CD14-positive monocyte (primary cell): ENCODE measurements around the gene APP. TPM values are rescaled to one million over a fixed set of nuclear protein-coding genes. Genes with fewer than 3 reads are reported as not detected.

Experiments used
- DNase-seq, 3 donors: peaks; one replicate each; pipeline ENCODE4 v3.0.0-alpha.2; 2011 to 2022
- H2AFZ ChIP-seq: 2 replicates; pipeline ENCODE4 v1.6.0; 2012; ENCODE audit warnings: mild to moderate bottlenecking, low read depth, low read length, inconsistent platforms; ENCODE audit not compliant: insufficient read depth, poor library complexity, severe bottlenecking
- H3K27ac ChIP-seq, 2 donors: 1 replicate in 1 of 2; 2 replicates in 1 of 2; pipeline ENCODE4 v1.5.1; 2012 to 2013; ENCODE audit warnings: low read length in 2 of 2, control low read depth in 1 of 2, inconsistent platforms in 1 of 2, low read depth in 1 of 2, mild to moderate bottlenecking in 1 of 2
- H3K27me3 ChIP-seq, 2 donors: one replicate each; pipeline versions ENCODE4 v1.6.0 to v1.6.1; 2011 to 2013; ENCODE audit warnings: low read length in 2 of 2; ENCODE audit not compliant: control insufficient read depth in 2 of 2, insufficient read depth in 2 of 2
- H3K36me3 ChIP-seq, 2 donors: replicated peaks in 1 of 2; 1 replicate in 1 of 2; 2 replicates in 1 of 2; pipeline versions ENCODE4 v1.5.1 to v1.6.1; 2012 to 2013; ENCODE audit warnings: low read length in 2 of 2, control low read depth in 1 of 2, inconsistent platforms in 1 of 2, mild to moderate bottlenecking in 1 of 2; ENCODE audit not compliant: insufficient read depth in 2 of 2, control insufficient read depth in 1 of 2
- H3K4me1 ChIP-seq, 2 donors: 1 replicate in 1 of 2; 2 replicates in 1 of 2; pipeline versions ENCODE4 v1.5.1 to v1.6.1; 2012 to 2013; ENCODE audit warnings: low read length in 2 of 2, control low read depth in 1 of 2, inconsistent platforms in 1 of 2, mild to moderate bottlenecking in 1 of 2, moderate library complexity in 1 of 2; ENCODE audit not compliant: insufficient read depth in 2 of 2, control insufficient read depth in 1 of 2
- H3K4me2 ChIP-seq: replicated peaks from 2 replicates; pipeline ENCODE3; 2012; ENCODE audit warnings: low read length, moderate library complexity, mild to moderate bottlenecking; ENCODE audit not compliant: poor library complexity, severe bottlenecking; ENCODE audit errors: extremely low read depth
- H3K4me3 ChIP-seq, 3 experiments: fragments of 200-600 bp in 1 of 3; sonication (generic) in 1 of 3; replicated peaks in 1 of 3; 1 replicate in 2 of 3; 2 replicates in 1 of 3; pipeline ENCODE4 v1.5.1; 2011 to 2013; ENCODE audit warnings: low read length in 3 of 3, mild to moderate bottlenecking in 3 of 3, control low read depth in 2 of 3, low read depth in 2 of 3, inconsistent platforms in 1 of 3, moderate library complexity in 1 of 3
- H3K79me2 ChIP-seq: 2 replicates; pipeline ENCODE4 v1.6.0; 2012; ENCODE audit warnings: mild to moderate bottlenecking, control low read depth, inconsistent platforms, low read length, moderate library complexity; ENCODE audit not compliant: insufficient read depth
- H3K9ac ChIP-seq: 2 replicates; pipeline ENCODE4 v1.6.0; 2017; ENCODE audit warnings: low read length, mild to moderate bottlenecking; ENCODE audit not compliant: insufficient read depth, poor library complexity, severe bottlenecking
- H3K9me3 ChIP-seq, 2 donors: replicated peaks in 1 of 2; 1 replicate in 1 of 2; 2 replicates in 1 of 2; pipeline versions ENCODE4 v1.5.1 to v1.6.1; 2012 to 2013; ENCODE audit warnings: low read length in 2 of 2, control low read depth in 1 of 2; ENCODE audit not compliant: control insufficient read depth in 1 of 2, insufficient read depth in 1 of 2
- H4K20me1 ChIP-seq: 2 replicates; pipeline ENCODE4 v1.6.0; 2012; ENCODE audit warnings: mild to moderate bottlenecking, low read length, control low read depth, moderate library complexity; ENCODE audit not compliant: insufficient read depth
- H3K27ac Mint-ChIP-seq, 7 donors: one replicate each; pipeline ENCODE4 v1.8.0; 2020; ENCODE audit warnings: mild to moderate bottlenecking in 7 of 7, mixed read lengths in 7 of 7, moderate library complexity in 6 of 7, inconsistent platforms in 2 of 7
- H3K27me3 Mint-ChIP-seq, 3 donors: one replicate each; pipeline ENCODE4 v1.8.0; 2021 to 2022; ENCODE audit warnings: low read depth in 3 of 3, mild to moderate bottlenecking in 3 of 3, mixed read lengths in 3 of 3, moderate library complexity in 3 of 3, inconsistent platforms in 1 of 3
- H3K36me3 Mint-ChIP-seq, 2 donors: one replicate each; pipeline ENCODE4 v1.8.0; 2020; ENCODE audit warnings: mixed read lengths in 2 of 2, inconsistent platforms in 1 of 2, mild to moderate bottlenecking in 1 of 2
- H3K4me1 Mint-ChIP-seq: one replicate; pipeline ENCODE4 v1.8.0; 2020; ENCODE audit warnings: mild to moderate bottlenecking, mixed read lengths
- H3K4me3 Mint-ChIP-seq, 2 donors: one replicate each; pipeline ENCODE4 v1.8.0; 2020; ENCODE audit warnings: mild to moderate bottlenecking in 2 of 2, mixed read lengths in 2 of 2, moderate library complexity in 1 of 2
- H3K9me3 Mint-ChIP-seq, 7 donors: one replicate each; pipeline ENCODE4 v1.8.0; 2020 to 2022; ENCODE audit warnings: mixed read lengths in 7 of 7, mild to moderate bottlenecking in 6 of 7, moderate library complexity in 6 of 7, inconsistent platforms in 2 of 7
- CTCF ChIP-seq: fragments of 200-600 bp; IDR thresholded peaks from one replicate; pipeline ENCODE4 v1.8.0; 2022; ENCODE audit warnings: antibody characterized with exemption, mild to moderate bottlenecking
- WGBS: methylation state at CpG from one replicate; pipeline ENCODE4 v1.1.5; 2013; ENCODE audit warnings: missing lambda C conversion rate; ENCODE audit not compliant: insufficient coverage; 5-methylcytosine and 5-hydroxymethylcytosine counted together
- intact Hi-C, 2 donors: fragments of 100-400 bp; cut with micrococcal nuclease; formaldehyde crosslinking; loops; one replicate each; pipeline versions ENCODE4 v1.15.0 to v1.15.1; 2023
- polyA minus RNA-seq: library from RNA; depleted of rRNA, polyadenylated mRNA; stranded (reverse); fragments of >200 nt; gene quantifications from 2 replicates; pipeline ENCODE4 v1.2.3, GENCODE V29; 2012
- polyA plus RNA-seq, 3 donors: library from polyadenylated mRNA; depleted of rRNA in 1 of 3; unstranded in 2 of 3; stranded (reverse) in 1 of 3; fragments of 300-500 nt in 2 of 3; fragments of >200 nt in 1 of 3; fragmentation: Illumina TruSeq in 2 of 3; gene quantifications; 1 replicate in 2 of 3; 2 replicates in 1 of 3; pipeline ENCODE4 v1.2.3, GENCODE V29; 2012 to 2021
- total RNA-seq, 12 experiments: library from RNA in 1 of 12; stranded (reverse) in 1 of 12; fragments of 120-200 nt in 1 of 12; gene quantifications; one replicate each; pipeline ENCODE4 v1.2.4 and lab custom pipeline; 2013 to 2026; ENCODE audit warnings: mixed read lengths in 6 of 12, inconsistent platforms in 1 of 12

Gene APP
- 88.0 TPM for total RNA-seq (2013)
- polyA plus RNA-seq (100 to 1,000 TPM in 1 of 3 donors, 10 to 100 TPM in 2; 28.0 to 118 (median 35.1) TPM), polyA minus RNA-seq (74.1 and 122 TPM in 2 replicates), total RNA-seq (lab: John Stamatoyannopoulos, UW) (47.8 to 155 (median 126) reads per million in 11 experiments)

DNA sequence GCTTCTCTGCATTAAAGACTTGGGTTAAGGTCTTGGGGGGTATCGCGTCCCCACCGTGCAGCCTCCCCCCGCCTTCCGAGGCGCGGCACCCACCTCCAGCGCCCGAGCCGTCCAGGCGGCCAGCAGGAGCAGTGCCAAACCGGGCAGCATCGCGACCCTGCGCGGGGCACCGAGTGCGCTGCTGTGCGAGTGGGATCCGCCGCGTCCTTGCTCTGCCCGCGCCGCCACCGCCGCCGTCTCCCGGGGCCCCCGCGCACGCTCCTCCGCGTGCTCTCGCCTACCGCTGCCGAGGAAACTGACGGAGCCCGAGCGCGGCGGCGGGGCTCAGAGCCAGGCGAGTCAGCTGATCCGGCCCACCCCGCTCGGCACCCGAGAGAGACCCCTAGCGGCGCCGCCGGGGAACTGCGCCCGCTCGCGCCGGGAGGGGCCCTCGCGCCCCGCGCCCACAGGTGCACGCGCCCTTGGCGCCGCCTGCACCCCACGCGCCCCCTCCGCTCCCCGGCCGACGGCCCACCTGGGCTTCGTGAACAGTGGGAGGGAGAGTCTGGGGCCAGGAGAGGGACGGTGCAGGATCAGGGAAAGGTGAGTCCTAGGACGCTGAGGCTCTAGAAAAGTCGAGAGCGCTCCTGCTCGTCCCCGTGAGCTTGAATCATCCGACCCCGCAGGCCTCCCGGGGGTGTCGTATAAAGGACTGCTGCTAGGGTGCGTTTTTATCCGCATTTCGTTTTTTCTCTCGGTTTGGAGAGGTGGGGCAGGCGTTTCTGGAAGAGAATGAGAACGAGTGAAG lies at the start of gene APP:
TSS of gene APP (minus strand) at position 300 of the 787 bp plus-strand sequence. CDS start at position 150, 150 bp downstream.
- intact Hi-C loops = loop anchor here (5.0 kb wide), 2 partner anchors 273 to 288 kb away; no protein-coding TSS in a partner anchor
- Mint-ChIP-seq H3K9me3 (no peaks in the 10 kb centered on the region), H3K4me1 (peaks cover 39% of the 10 kb centered on the region), H3K4me3 (peak within 1 kb of the TSS; percentile 96 to 97), H3K36me3 (no peaks in the 10 kb centered on the region), H3K27me3 (peaks cover 3 to 9% (median 5%) of the 10 kb centered on the region in 3 donors), H3K27ac (peak within 1 kb of the TSS; percentile 57 to 89 (median 84))
- H3K4me2 ChIP-seq = peak within 1 kb of the TSS; percentile 89
- no peaks in the 10 kb centered on the region for H3K36me3 ChIP-seq
- peak within 1 kb of the TSS; percentile 92 for H2AFZ ChIP-seq
- peak within 1 kb of the TSS; percentile 59 to 84 for H3K27ac ChIP-seq
- peaks cover 32 to 45% of the 10 kb centered on the region in 2 donors for H3K4me1 ChIP-seq
- H3K27me3 ChIP-seq = peaks cover 0 to 5% of the 10 kb centered on the region in 2 donors
- peaks cover 49% of the 10 kb centered on the region for H3K79me2 ChIP-seq
- TF ChIP-seq CTCF = peak; percentile 99
- H3K4me3 ChIP-seq = peak within 1 kb of the TSS; percentile 74 to 94 (median 93)
- under 1% methylated on average over 81 of the region's 88 CpGs for WGBS
- H3K9me3 ChIP-seq = no peaks in the 10 kb centered on the region
- H3K9ac ChIP-seq = peak within 1 kb of the TSS; percentile 78
- H4K20me1 ChIP-seq = no peaks in the 10 kb centered on the region
- DNase-seq = peak; percentile 69 to 80 (median 76)

DNA sequence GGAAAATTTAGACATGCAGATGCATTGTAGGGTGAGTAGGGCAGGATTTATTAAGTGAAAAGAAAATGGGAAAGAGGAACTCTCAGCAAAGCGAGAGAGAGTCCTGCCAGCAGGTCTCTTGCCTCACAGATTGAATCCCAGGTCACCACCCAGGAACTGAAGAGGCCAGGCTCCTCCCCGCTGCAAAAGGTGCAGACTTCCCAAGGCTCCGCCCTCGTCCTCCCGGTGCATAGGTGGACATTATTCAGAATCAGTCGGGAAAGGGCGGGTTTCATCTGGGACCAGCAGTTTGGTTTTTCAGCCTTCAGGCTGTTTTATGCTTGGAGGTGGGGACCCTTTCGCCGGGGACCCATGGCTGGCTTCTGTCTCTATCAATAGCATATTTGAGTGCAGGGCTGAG lies 41.6 kb upstream of the APP start:
- Histone ChIP-seq H3K9ac (no peak overlapping the region), H3K27ac (no peak overlapping the region), H3K36me3 (no peaks in the 10 kb centered on the region), H3K79me2 (no peaks in the 10 kb centered on the region), H3K4me3 (no peak overlapping the region), H3K4me2 (no peak overlapping the region), H4K20me1 (no peaks in the 10 kb centered on the region), H3K4me1 (no peaks in the 10 kb centered on the region), H3K27me3 (no peaks in the 10 kb centered on the region), H3K9me3 (no peaks in the 10 kb centered on the region), H2AFZ (no peak overlapping the region)
- TF ChIP-seq CTCF = no peak
- H3K4me1 Mint-ChIP-seq = no peaks in the 10 kb centered on the region
- H3K36me3 Mint-ChIP-seq = no peaks in the 10 kb centered on the region
- intact Hi-C loops = no loop called here
- H3K9me3 Mint-ChIP-seq = peaks cover 0 to 11% (median 2%) of the 10 kb centered on the region in 7 donors
- 82% methylated on average over 6 of the region's 9 CpGs for WGBS
- peaks cover 0 to 1% (median 0%) of the 10 kb centered on the region in 3 donors for H3K27me3 Mint-ChIP-seq
- H3K27ac Mint-ChIP-seq = no peak overlapping the region
- DNase-seq = no peak
- H3K4me3 Mint-ChIP-seq = no peak overlapping the region
